ENCODE results near the gene EMD.

The EMD gene

GRCh38 chrX:154372612-154373022 lies 6.5 kb upstream of the EMD start:
- peak overlapping the region; percentile 75 for H3K4me2 ChIP-seq (ENCODE audit: low read depth, low read length, poor library complexity, severe bottlenecking)
- H3K4me1 ChIP-seq (ENCODE audit: insufficient read depth, low read length, poor library complexity, severe bottlenecking) = peaks cover 21% of the 10 kb centered on the region
- H3K27me3 ChIP-seq (ENCODE audit: insufficient read depth, low read length, poor library complexity, severe bottlenecking) = no peaks in the 10 kb centered on the region
- H3K4me3 ChIP-seq (ENCODE audit: low read length, poor library complexity, severe bottlenecking) = peak overlapping the region; percentile 97
- H4K20me1 ChIP-seq (ENCODE audit: insufficient read depth, low read length, poor library complexity, severe bottlenecking) = peaks cover 17% of the 10 kb centered on the region
- H2AFZ ChIP-seq (ENCODE audit: low read length) = no peak overlapping the region
- peak overlapping the region; percentile 76 for H3K9ac ChIP-seq (ENCODE audit: low read depth, low read length, poor library complexity, severe bottlenecking)
- TF ChIP-seq CTCF (conservative IDR thresholded peaks at IDR 0.05; ENCODE audit: low read length) = no peak
- TF ChIP-seq EZH2phosphoT487 (IDR thresholded peaks at IDR 0.05; ENCODE audit: borderline replicate concordance) = no peak
- no peaks in the 10 kb centered on the region for H3F3A ChIP-seq (ENCODE audit: low read depth)
- H3K79me2 ChIP-seq (ENCODE audit: insufficient read depth, low read length) = peaks cover 34% of the 10 kb centered on the region
- H3K9me3 ChIP-seq (ENCODE audit: insufficient read depth, low read depth, low read length) = no peaks in the 10 kb centered on the region
- H3K9me2 ChIP-seq (replicated peaks; ENCODE audit: low read depth, low read length) = no peaks in the 10 kb centered on the region
- H3K36me3 ChIP-seq (ENCODE audit: insufficient read depth, low read length) = peaks cover 2% of the 10 kb centered on the region; the same call in 1 of the 2 replicates

DNA sequence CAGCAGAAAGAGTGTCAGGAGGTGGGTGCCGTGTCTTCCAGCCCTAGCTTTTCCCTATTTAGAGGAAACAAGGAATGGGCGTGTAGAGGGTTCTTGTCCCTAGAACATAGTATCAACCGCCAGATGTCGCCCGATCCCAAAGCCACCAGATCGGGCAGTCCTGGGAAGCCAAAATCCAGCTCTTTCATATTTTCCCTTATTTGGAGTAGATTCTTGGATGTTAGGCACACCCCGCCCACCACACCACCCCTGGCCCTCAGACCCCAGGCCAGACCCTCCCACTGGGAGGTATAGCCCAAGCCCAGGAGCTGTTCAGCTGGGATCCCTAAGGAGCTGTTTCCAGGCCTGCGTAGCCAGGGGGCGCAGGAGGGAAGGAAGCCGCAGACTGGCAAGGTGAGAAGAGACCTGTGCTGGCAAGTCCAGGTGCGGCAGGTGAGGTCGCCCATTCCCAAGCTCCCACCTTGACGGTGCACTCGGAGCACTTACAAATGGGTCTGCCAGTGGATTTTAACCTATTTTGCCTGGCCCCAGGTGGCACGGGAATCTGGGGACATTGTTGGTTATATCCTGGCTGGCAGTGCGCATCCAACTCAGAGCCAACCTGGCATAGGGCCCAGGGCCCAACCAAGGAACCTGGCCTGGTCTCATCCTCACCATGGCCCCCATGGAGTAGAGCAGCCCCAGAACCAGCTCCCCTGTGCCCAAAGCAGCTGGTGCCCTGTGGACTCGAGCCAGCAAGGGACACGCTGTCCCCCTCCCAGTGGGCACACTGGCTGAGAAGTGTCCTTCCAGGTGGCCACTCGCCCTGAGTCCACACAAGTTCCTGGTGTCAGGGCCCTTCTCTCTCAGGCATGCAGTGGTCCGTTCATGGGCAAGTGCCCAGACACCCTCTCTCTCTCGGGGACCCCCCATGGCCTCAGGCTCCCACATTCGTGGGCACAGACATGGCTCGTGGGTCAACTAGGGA lies 5.5 kb upstream of the EMD start:
- no peaks in the 10 kb centered on the region for H3K9me2 ChIP-seq (replicated peaks; ENCODE audit: low read depth, low read length)
- no peaks in the 10 kb centered on the region for H3K27me3 ChIP-seq (ENCODE audit: insufficient read depth, low read length, poor library complexity, severe bottlenecking)
- H3K4me2 ChIP-seq (ENCODE audit: low read depth, low read length, poor library complexity, severe bottlenecking) = peak overlapping the region; percentile 75
- H3K9ac ChIP-seq (ENCODE audit: low read depth, low read length, poor library complexity, severe bottlenecking) = no peak overlapping the region
- H3K36me3 ChIP-seq (ENCODE audit: insufficient read depth, low read length) = no peaks in the 10 kb centered on the region
- H4K20me1 ChIP-seq (ENCODE audit: insufficient read depth, low read length, poor library complexity, severe bottlenecking) = peaks cover 7% of the 10 kb centered on the region
- no peak overlapping the region for H2AFZ ChIP-seq (ENCODE audit: low read length)
- H3F3A ChIP-seq (ENCODE audit: low read depth) = no peaks in the 10 kb centered on the region
- H3K79me2 ChIP-seq (ENCODE audit: insufficient read depth, low read length) = peaks cover 24% of the 10 kb centered on the region
- TF ChIP-seq EZH2phosphoT487 (IDR thresholded peaks at IDR 0.05; ENCODE audit: borderline replicate concordance) (no peak), CTCF (conservative IDR thresholded peaks at IDR 0.05; ENCODE audit: low read length) (peak; percentile 57)
- H3K9me3 ChIP-seq (ENCODE audit: insufficient read depth, low read depth, low read length) = no peaks in the 10 kb centered on the region
- no peak overlapping the region for H3K4me3 ChIP-seq (ENCODE audit: low read length, poor library complexity, severe bottlenecking)
- peaks cover 13% of the 10 kb centered on the region for H3K4me1 ChIP-seq (ENCODE audit: insufficient read depth, low read length, poor library complexity, severe bottlenecking)

- peaks cover 19% of the 10 kb centered on the region for H3K79me2 ChIP-seq (ENCODE audit: insufficient read depth, low read length)
- peak within 1 kb of the TSS; percentile 75 for H3K4me2 ChIP-seq (ENCODE audit: low read depth, low read length, poor library complexity, severe bottlenecking)
- TF ChIP-seq CTCF (conservative IDR thresholded peaks at IDR 0.05; ENCODE audit: low read length) = no peak
- no peak for TF ChIP-seq EZH2phosphoT487 (IDR thresholded peaks at IDR 0.05; ENCODE audit: borderline replicate concordance)
- H3K4me1 ChIP-seq (ENCODE audit: insufficient read depth, low read length, poor library complexity, severe bottlenecking) = peaks cover 13% of the 10 kb centered on the region
- H3K4me3 ChIP-seq (ENCODE audit: low read length, poor library complexity, severe bottlenecking) = no peak within 1 kb of the TSS
- H3K9me2 ChIP-seq (replicated peaks; ENCODE audit: low read depth, low read length) = no peaks in the 10 kb centered on the region
- H3K27me3 ChIP-seq (ENCODE audit: insufficient read depth, low read length, poor library complexity, severe bottlenecking) = no peaks in the 10 kb centered on the region
- H3K9ac ChIP-seq (ENCODE audit: low read depth, low read length, poor library complexity, severe bottlenecking) = no peak within 1 kb of the TSS
- no peaks in the 10 kb centered on the region for H3K36me3 ChIP-seq (ENCODE audit: insufficient read depth, low read length)
- no peak within 1 kb of the TSS for H2AFZ ChIP-seq (ENCODE audit: low read length)
- H3K9me3 ChIP-seq (ENCODE audit: insufficient read depth, low read depth, low read length) = no peaks in the 10 kb centered on the region
- H4K20me1 ChIP-seq (ENCODE audit: insufficient read depth, low read length, poor library complexity, severe bottlenecking) = peaks cover 4% of the 10 kb centered on the region
- H3F3A ChIP-seq (ENCODE audit: low read depth) = no peaks in the 10 kb centered on the region
Observed at GRCh38 chrX:154374313-154375155, 4.6 kb upstream of the EMD start, which contains the start of gene FLNA. Gene FLNA, minus strand, starts transcription at chrX:154374634. Its CDS starts 3,389 bp downstream, at chrX:154371245.
